Mesendoderm (in vitro differentiated cells): ENCODE measurements around the gene OSMR.

ENCODE experiments used
- DNase-seq: peaks from one replicate; pipeline ENCODE4 v3.0.0; 2013
- H2AK5ac ChIP-seq: 2 replicates; pipeline ENCODE4 v1.6.1; 2013; ENCODE audit warnings: low read length, inconsistent platforms
- H2BK120ac ChIP-seq: 2 replicates; pipeline ENCODE4 v1.6.1; 2013; ENCODE audit warnings: low read depth, mild to moderate bottlenecking, low read length, moderate library complexity, mixed read lengths
- H2BK15ac ChIP-seq: replicated peaks from 2 replicates; pipeline ENCODE4 v1.6.1; 2013; ENCODE audit warnings: low read depth, mild to moderate bottlenecking, moderate library complexity
- H2BK5ac ChIP-seq: 2 replicates; pipeline ENCODE4 v1.6.1; 2013; ENCODE audit warnings: low read length, inconsistent platforms
- H3K18ac ChIP-seq: 2 replicates; pipeline ENCODE4 v1.6.1; 2013; ENCODE audit warnings: mild to moderate bottlenecking, low read length, mixed read lengths
- H3K23ac ChIP-seq: one replicate; pipeline ENCODE4 v1.6.1; 2013; ENCODE audit warnings: low read length
- H3K27ac ChIP-seq: 2 replicates; pipeline ENCODE4 v1.5.1; 2013; ENCODE audit warnings: low read depth, mild to moderate bottlenecking, inconsistent platforms, low read length, moderate library complexity
- H3K27me3 ChIP-seq: 2 replicates; pipeline ENCODE4 v1.6.1; 2013; ENCODE audit warnings: low read length, control low read depth, mild to moderate bottlenecking, inconsistent platforms; ENCODE audit not compliant: insufficient read depth, poor library complexity
- H3K36me3 ChIP-seq: 2 replicates; pipeline ENCODE4 v1.6.1; 2013; ENCODE audit warnings: low read length, inconsistent platforms; ENCODE audit not compliant: control insufficient read depth, insufficient read depth
- H3K4ac ChIP-seq: one replicate; pipeline ENCODE4 v1.6.1; 2013; ENCODE audit warnings: low read depth, mild to moderate bottlenecking, low read length, moderate library complexity
- H3K4me1 ChIP-seq: 2 replicates; pipeline ENCODE4 v1.6.1; 2013; ENCODE audit warnings: low read depth, low read length, inconsistent platforms; ENCODE audit not compliant: control insufficient read depth
- H3K4me2 ChIP-seq: 2 replicates; pipeline ENCODE4 v1.6.1; 2013; ENCODE audit warnings: low read length
- H3K4me3 ChIP-seq: 2 replicates; pipeline ENCODE4 v1.5.1; 2013; ENCODE audit warnings: mild to moderate bottlenecking, low read length
- H3K56ac ChIP-seq: one replicate; pipeline ENCODE4 v1.6.1; 2013; ENCODE audit warnings: low read length
- H3K79me1 ChIP-seq: 2 replicates; pipeline ENCODE4 v1.6.1; 2013; ENCODE audit warnings: low read length, inconsistent platforms
- H3K79me2 ChIP-seq: 2 replicates; pipeline ENCODE4 v1.6.1; 2013; ENCODE audit warnings: mild to moderate bottlenecking, low read length; ENCODE audit not compliant: control insufficient read depth, insufficient read depth
- H3K9ac ChIP-seq: 2 replicates; pipeline ENCODE4 v1.6.1; 2013; ENCODE audit warnings: low read length, inconsistent platforms
- H4K5ac ChIP-seq: one replicate; pipeline ENCODE4 v1.6.1; 2013; ENCODE audit warnings: low read length
- H4K8ac ChIP-seq: one replicate; pipeline ENCODE4 v1.6.1; 2013; ENCODE audit warnings: low read depth, mild to moderate bottlenecking, control low read depth, low read length, moderate library complexity
- WGBS: extraction: QIAGEN DNeasy Blood & Tissue Kit; methylation state at CpG from one replicate; pipeline ENCODE4 v1.1.7; 2013; ENCODE audit warnings: low lambda C conversion rate, missing lambda C conversion rate; ENCODE audit not compliant: insufficient coverage; ENCODE audit errors: extremely low coverage; 5-methylcytosine and 5-hydroxymethylcytosine counted together

The OSMR gene

GRCh38 chr5:38940230-38940858 is 94.5 kb downstream of the OSMR start:
- H3K4me1 ChIP-seq, result no peaks in the 10 kb centered on the region
- H2AK5ac ChIP-seq, result no peak overlapping the region
- no peak overlapping the region for H2BK5ac ChIP-seq
- H2BK15ac ChIP-seq, result no peak overlapping the region
- no peak overlapping the region for H4K5ac ChIP-seq
- no peak overlapping the region for H3K18ac ChIP-seq
- H3K23ac ChIP-seq, result no peak overlapping the region
- H3K4me3 ChIP-seq, result no peak overlapping the region
- no peak overlapping the region for H3K56ac ChIP-seq
- no peaks in the 10 kb centered on the region for H3K79me1 ChIP-seq
- no peaks in the 10 kb centered on the region for H3K79me2 ChIP-seq
- no CpG with 5 or more reads among the region's 2 CpGs for WGBS
- no peak overlapping the region for H3K4ac ChIP-seq
- H4K8ac ChIP-seq, result no peak overlapping the region
- no peak for DNase-seq
- H2BK120ac ChIP-seq, result no peak overlapping the region
- no peaks in the 10 kb centered on the region for H3K36me3 ChIP-seq
- H3K27me3 ChIP-seq, result no peaks in the 10 kb centered on the region
- no peak overlapping the region for H3K9ac ChIP-seq
- no peak overlapping the region for H3K4me2 ChIP-seq
- no peak overlapping the region for H3K27ac ChIP-seq

- no peak for DNase-seq
- no peak overlapping the region for H3K9ac ChIP-seq
- H2BK5ac ChIP-seq, result no peak overlapping the region
- no peaks in the 10 kb centered on the region for H3K79me2 ChIP-seq
- no peak overlapping the region for H3K4ac ChIP-seq
- H3K18ac ChIP-seq, result no peak overlapping the region
- no peak overlapping the region for H4K5ac ChIP-seq
- no peak overlapping the region for H3K56ac ChIP-seq
- WGBS, result no CpG with 5 or more reads among the region's 2 CpGs
- H3K36me3 ChIP-seq, result no peaks in the 10 kb centered on the region
- H2BK120ac ChIP-seq, result no peak overlapping the region
- no peak overlapping the region for H3K27ac ChIP-seq
- no peak overlapping the region for H2BK15ac ChIP-seq
- no peak overlapping the region for H3K4me3 ChIP-seq
- no peaks in the 10 kb centered on the region for H3K79me1 ChIP-seq
- H3K4me1 ChIP-seq, result no peaks in the 10 kb centered on the region
- no peak overlapping the region for H2AK5ac ChIP-seq
- H3K4me2 ChIP-seq, result no peak overlapping the region
- no peak overlapping the region for H3K23ac ChIP-seq
- no peak overlapping the region for H4K8ac ChIP-seq
- no peaks in the 10 kb centered on the region for H3K27me3 ChIP-seq
Measured at GRCh38 chr5:38941912-38942311, 96.1 kb downstream of the OSMR start.

GRCh38 chr5:38944282-38944681 is 98.5 kb downstream of the OSMR start:
- Histone ChIP-seq H3K4me3 (no peak overlapping the region), H2BK15ac (no peak overlapping the region), H3K27ac (no peak overlapping the region), H2BK5ac (no peak overlapping the region), H3K4me1 (no peaks in the 10 kb centered on the region), H3K4ac (no peak overlapping the region), H3K79me2 (no peaks in the 10 kb centered on the region), H3K27me3 (no peaks in the 10 kb centered on the region), H2BK120ac (no peak overlapping the region), H3K9ac (no peak overlapping the region), H4K8ac (no peak overlapping the region), H3K23ac (no peak overlapping the region), H3K4me2 (no peak overlapping the region), H3K36me3 (no peaks in the 10 kb centered on the region), H3K56ac (no peak overlapping the region), H3K18ac (no peak overlapping the region), H3K79me1 (no peaks in the 10 kb centered on the region), H2AK5ac (no peak overlapping the region), H4K5ac (no peak overlapping the region)
- no CpG with 5 or more reads among the region's 4 CpGs for WGBS
- DNase-seq, result no peak

GRCh38 chr5:38948501-38948900 is 102.7 kb downstream of the OSMR start:
- Histone ChIP-seq H3K18ac (no peak overlapping the region), H3K27me3 (no peaks in the 10 kb centered on the region), H4K5ac (no peak overlapping the region), H3K4me1 (no peaks in the 10 kb centered on the region), H3K36me3 (no peaks in the 10 kb centered on the region), H3K79me1 (no peaks in the 10 kb centered on the region), H3K23ac (no peak overlapping the region), H2BK15ac (no peak overlapping the region), H2BK5ac (no peak overlapping the region), H3K4me3 (no peak overlapping the region), H3K56ac (no peak overlapping the region), H3K9ac (no peak overlapping the region), H3K4me2 (no peak overlapping the region), H3K79me2 (no peaks in the 10 kb centered on the region), H2AK5ac (no peak overlapping the region), H3K27ac (no peak overlapping the region), H3K4ac (no peak overlapping the region), H2BK120ac (no peak overlapping the region), H4K8ac (no peak overlapping the region)
- DNase-seq, result no peak

- no peak for DNase-seq
- no peak overlapping the region for H2BK5ac ChIP-seq
- no CpG with 5 or more reads among the region's 4 CpGs for WGBS
- no peak overlapping the region for H3K18ac ChIP-seq
- H2BK120ac ChIP-seq, result no peak overlapping the region
- H3K79me1 ChIP-seq, result no peaks in the 10 kb centered on the region
- no peak overlapping the region for H3K4me3 ChIP-seq
- H3K4me2 ChIP-seq, result no peak overlapping the region
- no peak overlapping the region for H3K23ac ChIP-seq
- H3K56ac ChIP-seq, result no peak overlapping the region
- H2AK5ac ChIP-seq, result no peak overlapping the region
- no peaks in the 10 kb centered on the region for H3K79me2 ChIP-seq
- no peaks in the 10 kb centered on the region for H3K36me3 ChIP-seq
- H4K8ac ChIP-seq, result no peak overlapping the region
- H3K27me3 ChIP-seq, result no peaks in the 10 kb centered on the region
- H3K9ac ChIP-seq, result no peak overlapping the region
- no peak overlapping the region for H3K27ac ChIP-seq
- H2BK15ac ChIP-seq, result no peak overlapping the region
- no peak overlapping the region for H4K5ac ChIP-seq
- H3K4me1 ChIP-seq, result no peaks in the 10 kb centered on the region
- no peak overlapping the region for H3K4ac ChIP-seq
Measured at GRCh38 chr5:38953426-38954012, 107.7 kb downstream of the OSMR start.

GRCh38 chr5:38961691-38962090 is 115.9 kb downstream of the OSMR start:
- Histone ChIP-seq H2AK5ac (no peak overlapping the region), H3K27ac (no peak overlapping the region), H3K36me3 (no peaks in the 10 kb centered on the region), H3K56ac (no peak overlapping the region), H3K23ac (no peak overlapping the region), H4K8ac (no peak overlapping the region), H3K9ac (no peak overlapping the region), H4K5ac (no peak overlapping the region), H3K79me1 (no peaks in the 10 kb centered on the region), H3K79me2 (no peaks in the 10 kb centered on the region), H3K27me3 (no peaks in the 10 kb centered on the region), H3K4me3 (no peak overlapping the region), H3K4me2 (no peak overlapping the region), H3K4me1 (no peaks in the 10 kb centered on the region), H2BK5ac (no peak overlapping the region), H3K18ac (no peak overlapping the region), H2BK120ac (no peak overlapping the region), H2BK15ac (no peak overlapping the region), H3K4ac (no peak overlapping the region)
- WGBS, result no CpG with 5 or more reads among the region's 2 CpGs
- no peak for DNase-seq
